Pancreas (tissue), 10 donors: ENCODE measurements around the gene CCDC6. TPM values are rescaled to one million over a fixed set of nuclear protein-coding genes. Genes with fewer than 3 reads are reported as not detected.
A peak's percentile ranks its signal among the peaks of the same experiment; 100 is the strongest.

Source experiments
- ATAC-seq, 4 donors: fragments of 200-7000 bp; cut with Tn5 transposase; one replicate each; pipeline versions ENCODE4 v1.8.0 to v1.9.1; 2020; ENCODE audit warnings: mild to moderate bottlenecking in 4 of 4, moderate library complexity in 4 of 4
- DNase-seq, 6 donors: peaks; one replicate each; pipeline ENCODE4 v3.0.0-alpha.2; 2020
- FAIRE-seq: peaks from 2 replicates; lab custom pipeline; 2012; peaks lifted over from hg19 to GRCh38; lab: Jason Lieb, UNC
- H3K27ac ChIP-seq, 4 donors: fragments of 200-600 bp; sonication (generic); 1 replicate in 3 of 4; 2 replicates in 1 of 4; pipeline versions ENCODE4 v1.5.0 to v1.8.0; 2020
- H3K27me3 ChIP-seq, 4 donors: fragments of 200-600 bp; one replicate each; pipeline ENCODE4 v1.8.0; 2021
- H3K36me3 ChIP-seq, 3 donors: fragments of 200-600 bp; sonication (generic) in 1 of 3; one replicate each; pipeline versions ENCODE4 v1.5.0 to v1.8.0; 2020 to 2021
- H3K4me1 ChIP-seq, 3 donors: fragments of 200-600 bp; one replicate each; pipeline ENCODE4 v1.8.0; 2021
- H3K4me3 ChIP-seq, 4 donors: fragments of 200-600 bp; sonication (generic) in 2 of 4; one replicate each; pipeline versions ENCODE4 v1.5.0 to v1.8.0; 2020 to 2021
- H3K9me3 ChIP-seq, 4 donors: fragments of 200-600 bp; one replicate each; pipeline ENCODE4 v1.8.0; 2021
- CTCF ChIP-seq, 4 donors: fragments of 200-600 bp; sonication (generic) in 3 of 4; IDR thresholded peaks; one replicate each; pipeline versions ENCODE4 v1.5.0 to v1.8.0; 2021; ENCODE audit warnings: antibody characterized with exemption in 4 of 4
- WGBS, 2 donors: extraction: QIAGEN DNeasy Blood & Tissue Kit; methylation state at CpG; one replicate each; pipeline ENCODE4 v1.1.7; 2013; 5-methylcytosine and 5-hydroxymethylcytosine counted together
- intact Hi-C, 3 donors: fragments of 100-400 bp; cut with DNase I; formaldehyde crosslinking; loops; one replicate each; pipeline versions ENCODE4 v1.11.1 to v1.14.2; 2022
- polyA plus RNA-seq, 2 donors: library from polyadenylated mRNA; stranded (reverse); fragments of 200-250 nt; gene quantifications; one replicate each; pipeline ENCODE4 v1.2.3, GENCODE V29; 2013
- total RNA-seq, 6 donors: library from RNA; stranded (reverse); fragmentation: NEBNext Ultra II Directional in 4 of 6; extraction: Animal tissue kit (Norgen Biotek cat#: 25700) in 4 of 6; gene quantifications; one replicate each; pipeline versions ENCODE4 v1.2.1 to v1.2.4, GENCODE V29; 2021 to 2023
- donor health status: healthy with polysubstance abuse.
- donor health status: DM: no; HTN: no; CAD: no; lungs with moderate emphysema.
- donor health status: DM: no; HTN: no; CAD: no.
- donor health status: control.
- donor health status: control.
- donor health status: Bipolar disorder and iron deficiency.
- donor health status: DM: yes; HTN: yes; CAD: no.
- donor health status: DM: no; HTN: no; CAD: no.
- donor health status: DM: no; HTN: no; CAD: no.
- donor health status: DM: yes; HTN: yes; CAD: no.

The CCDC6 gene
- total and polyA plus RNA-seq, 8 donors, result 8.3 to 53.1 (median 29.0) TPM

DNA sequence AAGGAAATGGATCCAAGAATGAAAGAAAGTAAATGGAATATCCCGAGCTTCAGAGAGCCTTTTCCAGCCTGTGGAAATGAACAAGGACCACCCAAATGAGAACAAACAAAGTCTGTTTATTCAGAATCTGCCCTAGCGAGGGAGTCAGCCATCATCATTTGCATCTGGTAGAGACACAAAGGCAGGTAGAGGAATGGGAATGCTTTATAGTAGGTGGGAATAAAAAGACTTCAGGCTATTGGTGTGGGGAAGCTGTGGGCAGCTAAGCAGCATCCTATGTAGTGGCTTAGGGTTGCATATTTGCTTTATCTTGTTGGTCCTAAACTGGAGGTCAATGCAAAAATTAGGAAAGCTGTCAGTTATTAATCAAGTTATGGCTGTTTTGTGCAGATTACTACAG, 143.9 kb downstream of the CCDC6 start:
- WGBS, 2 donors, result 30 to 41% methylated on average over 2 of the region's 2 CpGs
- no peak for TF ChIP-seq CTCF (IDR thresholded peaks at IDR 0.05)
- intact Hi-C loops, result no loop called here
- Histone ChIP-seq H3K4me1 (peaks cover 0 to 3% (median 0%) of the 10 kb centered on the region in 3 donors), H3K9me3 (no peaks in the 10 kb centered on the region), H3K27ac (no peak overlapping the region), H3K4me3 (no peak overlapping the region), H3K27me3 (no peaks in the 10 kb centered on the region), H3K36me3 (no peaks in the 10 kb centered on the region)
- FAIRE-seq (no peak), ATAC-seq (no peak), DNase-seq (no peak)

DNA sequence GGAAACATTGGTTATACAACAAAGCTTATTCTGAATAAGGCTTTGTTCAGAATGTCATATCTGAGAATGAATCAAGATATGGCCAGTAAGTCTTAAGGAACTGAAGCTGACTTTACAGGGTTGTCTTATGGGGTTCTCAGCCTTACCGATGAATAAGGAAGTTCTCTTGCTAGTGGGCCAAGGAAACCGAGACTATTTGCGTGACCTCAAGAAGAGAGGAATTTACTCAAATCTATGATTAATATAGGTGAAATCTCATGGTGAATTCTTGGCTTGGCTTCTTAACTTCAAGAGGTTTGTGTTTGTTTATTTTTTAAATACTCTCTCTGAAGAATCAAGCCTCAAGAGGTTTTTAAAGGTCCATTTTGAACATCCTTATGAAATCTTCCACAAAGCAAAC, 148.4 kb downstream of the CCDC6 start:
- intact Hi-C loops, result no loop called here
- no peaks in the 10 kb centered on the region for H3K36me3 ChIP-seq
- H3K4me1 ChIP-seq, result peaks cover 0 to 3% (median 0%) of the 10 kb centered on the region in 3 donors
- H3K9me3 ChIP-seq, result no peaks in the 10 kb centered on the region
- TF ChIP-seq CTCF (IDR thresholded peaks at IDR 0.05), result no peak
- no peak for DNase-seq
- H3K4me3 ChIP-seq, result no peak overlapping the region
- no peaks in the 10 kb centered on the region for H3K27me3 ChIP-seq
- FAIRE-seq, result no peak
- H3K27ac ChIP-seq, result no peak overlapping the region
- ATAC-seq, result no peak
- WGBS, 2 donors, result 94% methylated on average over 3 of the region's 3 CpGs

DNA sequence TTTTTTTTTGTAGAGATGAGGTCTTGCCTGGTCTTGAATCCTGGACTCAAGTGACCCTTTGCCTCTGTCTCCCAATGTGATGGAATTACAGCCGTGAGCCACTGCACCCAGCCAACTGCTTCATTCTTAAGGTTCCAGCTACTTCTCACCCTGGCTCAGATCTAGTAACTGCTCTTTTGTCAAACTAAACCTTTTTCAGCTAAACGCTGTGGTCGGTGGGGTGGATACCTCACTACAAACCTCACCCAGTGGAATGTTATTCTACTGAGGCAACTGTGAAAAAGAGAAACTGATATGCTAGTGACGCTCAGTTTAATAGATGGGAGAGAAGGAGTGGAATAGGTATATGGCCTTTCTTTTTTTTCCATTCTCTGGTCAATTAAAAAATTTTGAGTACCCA, 151.4 kb downstream of the CCDC6 start:
- FAIRE-seq (no peak), DNase-seq (no peak)
- no peak overlapping the region for H3K4me3 ChIP-seq

DNA sequence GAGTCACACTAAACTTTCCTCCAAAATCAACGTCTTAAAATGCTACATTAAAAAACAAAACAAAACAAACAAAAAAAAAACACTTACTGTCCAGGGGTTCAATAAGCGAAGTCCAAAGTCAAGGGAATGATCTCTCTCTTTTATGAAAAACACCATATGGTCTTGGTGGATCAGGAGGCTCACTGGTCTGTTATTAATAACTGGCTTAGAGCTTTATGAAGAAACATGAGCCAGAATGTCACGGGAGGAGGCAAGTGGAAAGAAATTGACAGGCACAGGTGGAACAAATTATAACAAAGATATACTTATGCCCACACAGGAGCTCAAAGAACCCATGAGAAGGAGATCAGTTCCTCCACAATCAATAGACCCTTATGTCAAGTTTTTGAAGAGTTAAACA, 153.1 kb downstream of the CCDC6 start, which contains the start of gene MRLN:
Gene MRLN, minus strand, starts transcription at position 189 of the 400 bp plus-strand sequence.
- H3K4me3 ChIP-seq, result no peak within 1 kb of the TSS
- peak in 2 of 4 donors; percentile 58 to 64 for ATAC-seq
- no peak for DNase-seq
- no peak for TF ChIP-seq CTCF (IDR thresholded peaks at IDR 0.05)
- FAIRE-seq, result no peak
- H3K9me3 ChIP-seq, result no peaks in the 10 kb centered on the region
- 41 to 53% methylated on average over 3 of the region's 3 CpGs for WGBS, 2 donors
- no peaks in the 10 kb centered on the region for H3K36me3 ChIP-seq
- H3K4me1 ChIP-seq, result peaks cover 0 to 3% (median 0%) of the 10 kb centered on the region in 3 donors
- H3K27ac ChIP-seq, result no peak within 1 kb of the TSS
- H3K27me3 ChIP-seq, result no peaks in the 10 kb centered on the region
- intact Hi-C loops, result no loop called here

More for the DNA sequence above, 151.4 kb downstream of the CCDC6 start:
- intact Hi-C loops, result no loop called here
- H3K9me3 ChIP-seq, result no peaks in the 10 kb centered on the region
- no peak overlapping the region for H3K27ac ChIP-seq
- WGBS, 2 donors, result 94 to 95% methylated on average over 4 of the region's 4 CpGs
- H3K4me1 ChIP-seq, result peaks cover 0 to 3% (median 0%) of the 10 kb centered on the region in 3 donors
- TF ChIP-seq CTCF (IDR thresholded peaks at IDR 0.05), result no peak
- H3K36me3 ChIP-seq, result no peaks in the 10 kb centered on the region
- ATAC-seq, result no peak
- H3K27me3 ChIP-seq, result no peaks in the 10 kb centered on the region

DNA sequence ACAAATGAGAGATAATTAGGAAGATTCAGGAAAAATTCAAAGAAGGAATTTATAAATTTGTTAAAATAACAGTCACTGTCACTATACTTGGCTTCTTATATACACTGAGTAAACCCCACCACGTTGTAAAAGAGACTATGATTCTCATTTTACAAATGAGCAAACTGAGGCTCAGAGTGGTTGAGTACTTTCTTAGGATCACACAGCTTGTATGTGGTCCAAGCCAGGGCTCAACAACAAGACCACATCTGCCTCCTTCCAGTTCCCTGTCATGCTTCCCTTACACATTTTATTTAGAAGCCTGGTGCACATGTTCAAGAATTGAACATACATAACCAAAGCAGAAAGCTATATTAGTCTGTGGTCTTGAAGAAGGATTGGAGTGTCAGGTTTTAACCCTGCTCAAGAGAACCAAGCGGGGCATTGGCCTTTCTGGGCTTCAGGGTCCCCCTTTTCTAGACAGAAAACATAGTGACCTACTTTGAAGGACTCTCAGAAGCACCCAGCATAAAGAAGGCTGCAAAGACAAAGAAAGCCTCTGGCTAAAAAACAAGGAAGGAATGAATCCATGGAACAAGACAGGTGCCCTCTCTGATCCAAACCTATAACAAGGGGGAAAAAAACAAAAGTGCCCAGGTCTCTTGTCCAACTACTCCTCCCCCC, 153.9 kb downstream of the CCDC6 start:
- no peak for ATAC-seq
- Histone ChIP-seq H3K9me3 (no peaks in the 10 kb centered on the region), H3K36me3 (no peaks in the 10 kb centered on the region), H3K4me1 (no peaks in the 10 kb centered on the region), H3K27ac (no peak overlapping the region), H3K4me3 (no peak overlapping the region), H3K27me3 (no peaks in the 10 kb centered on the region)
- no peak for FAIRE-seq
- no peak for TF ChIP-seq CTCF (IDR thresholded peaks at IDR 0.05)
- 72 to 78% methylated on average over 2 of the region's 2 CpGs for WGBS, 2 donors
- no peak for DNase-seq
- intact Hi-C loops, result no loop called here
